ACC112 (cell line): ENCODE data around the gene MAGI2.

Experiments
- H2AFZ ChIP-seq: fragments of 200-600 bp; sonication (generic); one replicate; pipeline ENCODE4 v1.6.0; 2017; ENCODE audit warnings: antibody characterized with exemption, low read length; ENCODE audit not compliant: unreplicated experiment
- H3K27ac ChIP-seq: fragments of 200-600 bp; sonication (generic); 2 replicates; pipeline ENCODE4 v1.5.1; 2014; ENCODE audit warnings: low read depth, mild to moderate bottlenecking, antibody characterized with exemption, low read length, moderate library complexity
- H3K27me3 ChIP-seq: fragments of 200-600 bp; sonication (generic); 2 replicates; pipeline ENCODE4 v1.6.1; 2014; ENCODE audit warnings: mild to moderate bottlenecking, antibody characterized with exemption, low read length, moderate library complexity, mixed read lengths; ENCODE audit not compliant: insufficient read depth
- H3K36me3 ChIP-seq: fragments of 200-600 bp; sonication (generic); 2 replicates; pipeline ENCODE4 v1.6.1; 2016; ENCODE audit warnings: mild to moderate bottlenecking, antibody characterized with exemption, low read length, moderate library complexity, mixed read lengths; ENCODE audit not compliant: insufficient read depth
- H3K4me1 ChIP-seq: fragments of 200-600 bp; sonication (generic); one replicate; pipeline ENCODE4 v1.6.1; 2016; ENCODE audit warnings: low read length, mixed read lengths; ENCODE audit not compliant: insufficient read depth, unreplicated experiment, control insufficient read depth
- H3K4me3 ChIP-seq: fragments of 200-600 bp; sonication (generic); 2 replicates; pipeline ENCODE4 v1.5.1; 2014; ENCODE audit warnings: mild to moderate bottlenecking, low read depth, low read length
- H3K79me2 ChIP-seq: fragments of 200-600 bp; sonication (generic); one replicate; pipeline ENCODE4 v1.6.0; 2016; ENCODE audit warnings: low read length; ENCODE audit not compliant: control insufficient read depth, unreplicated experiment, insufficient read depth

Gene MAGI2

DNA sequence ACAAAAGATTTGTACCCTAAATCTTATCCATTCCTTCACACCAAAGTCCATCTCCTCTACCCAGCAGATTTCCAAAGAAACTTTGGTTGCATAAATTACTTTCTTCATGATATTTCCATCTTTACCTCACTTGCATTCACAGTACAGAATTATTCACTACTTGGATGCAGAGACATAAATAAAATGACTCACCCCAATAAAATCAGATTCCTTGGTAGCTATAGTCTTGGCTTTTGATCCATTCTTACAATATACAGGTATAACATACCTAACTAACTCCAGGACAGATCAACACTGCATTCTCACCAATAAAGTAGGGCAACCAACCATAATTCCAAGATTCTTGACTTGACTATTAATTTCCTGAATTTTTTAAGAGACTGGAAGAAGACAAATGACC is 815.1 kb downstream of the MAGI2 start:
- H3K27ac ChIP-seq = no peak overlapping the region

DNA sequence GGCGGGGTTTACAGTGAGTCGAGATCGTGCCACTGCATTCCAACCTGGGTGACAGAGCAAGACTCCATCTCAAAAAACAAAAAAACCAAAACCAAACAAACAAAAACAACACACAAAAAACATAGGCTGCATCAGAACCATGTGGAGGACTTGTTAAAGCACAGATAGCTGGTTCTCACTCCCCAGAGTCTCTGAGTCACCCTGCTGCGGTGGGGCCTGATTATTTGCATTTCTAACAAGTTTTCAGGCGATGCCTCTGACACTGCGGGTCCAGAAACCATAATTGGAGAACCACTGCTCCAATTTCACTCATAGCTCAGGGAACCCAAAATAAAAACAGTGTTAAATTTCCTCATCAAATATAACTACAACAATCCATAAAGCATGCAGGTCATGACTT is 816.7 kb downstream of the MAGI2 start:
- no peaks in the 10 kb centered on the region for H3K27me3 ChIP-seq
- H3K4me1 ChIP-seq = peaks cover 26% of the 10 kb centered on the region
- H2AFZ ChIP-seq = no peak overlapping the region
- no peak overlapping the region for H3K27ac ChIP-seq
- H3K36me3 ChIP-seq = no peaks in the 10 kb centered on the region
- H3K4me3 ChIP-seq = no peak overlapping the region
- H3K79me2 ChIP-seq = no peaks in the 10 kb centered on the region

More for the DNA sequence above, 815.1 kb downstream of the MAGI2 start:
- Histone ChIP-seq H3K27me3 (no peaks in the 10 kb centered on the region), H3K79me2 (no peaks in the 10 kb centered on the region), H2AFZ (no peak overlapping the region), H3K36me3 (no peaks in the 10 kb centered on the region), H3K4me1 (peaks cover 26% of the 10 kb centered on the region), H3K4me3 (no peak overlapping the region)

DNA sequence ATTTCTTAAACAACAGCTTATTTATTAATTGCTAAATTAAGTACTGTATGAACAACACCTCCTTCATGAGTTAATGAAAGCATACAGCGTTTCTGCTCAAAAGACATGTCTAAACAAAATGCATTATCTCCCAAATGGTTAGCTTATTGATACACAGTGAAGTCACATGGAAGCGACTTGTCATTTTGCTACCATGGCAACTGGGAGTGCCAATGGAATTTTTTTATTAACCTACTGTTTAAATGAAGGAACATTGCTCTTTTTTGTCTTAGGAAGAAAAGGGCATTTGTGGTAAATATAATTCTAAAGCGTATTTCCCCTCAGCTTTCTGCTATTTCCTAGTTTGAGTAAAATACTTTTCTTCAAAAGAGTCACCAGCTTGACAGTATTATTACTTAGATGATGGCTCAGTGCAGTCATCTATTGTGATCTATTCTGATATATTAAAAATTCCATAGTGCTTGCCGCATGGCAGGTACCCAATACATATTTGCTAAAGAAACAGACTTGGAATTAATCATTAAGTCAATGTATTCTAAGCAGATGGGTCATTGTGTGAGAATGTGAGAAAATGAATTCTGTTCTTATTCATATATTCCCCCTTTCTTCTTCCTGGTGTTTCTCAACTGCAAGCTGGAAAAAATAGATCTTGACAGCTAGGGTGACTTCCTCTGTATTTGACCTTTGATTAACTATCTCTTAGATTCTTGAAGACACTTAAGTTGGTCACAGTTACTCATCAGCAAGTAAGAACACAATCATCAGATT is 818.3 kb downstream of the MAGI2 start:
- peak overlapping the region; percentile 41; the same call in 1 of the 2 replicates for H3K4me3 ChIP-seq
- H3K79me2 ChIP-seq = no peaks in the 10 kb centered on the region
- no peak overlapping the region for H2AFZ ChIP-seq
- H3K27ac ChIP-seq = peak overlapping the region; percentile 68
- peaks cover 26% of the 10 kb centered on the region for H3K4me1 ChIP-seq
- no peaks in the 10 kb centered on the region for H3K36me3 ChIP-seq
- H3K27me3 ChIP-seq = no peaks in the 10 kb centered on the region

- Histone ChIP-seq H3K4me3 (no peak overlapping the region), H3K79me2 (no peaks in the 10 kb centered on the region), H3K36me3 (no peaks in the 10 kb centered on the region), H3K27ac (no peak overlapping the region), H3K27me3 (no peaks in the 10 kb centered on the region), H2AFZ (no peak overlapping the region), H3K4me1 (peaks cover 26% of the 10 kb centered on the region)
Observed at GRCh38 chr7:78634093-78634492, 819.4 kb downstream of the MAGI2 start.

DNA sequence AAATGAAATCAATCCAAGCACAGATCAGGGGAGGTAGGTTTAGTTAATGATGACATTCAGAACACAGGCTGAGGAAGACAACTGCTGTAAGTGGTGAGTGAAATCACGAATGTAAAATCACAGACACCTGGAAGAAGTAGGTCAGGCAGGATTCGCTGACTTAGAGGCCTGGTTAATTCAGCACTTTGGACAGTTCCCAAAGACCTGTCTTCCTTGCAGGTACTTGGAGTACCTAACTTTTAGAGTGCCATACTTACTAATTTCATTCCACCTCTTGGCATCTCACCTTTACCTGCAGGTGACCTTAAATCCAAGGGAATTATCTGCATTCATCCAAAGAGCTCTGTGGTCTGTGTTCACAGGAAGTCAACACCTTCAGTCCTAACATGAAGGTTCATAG is 832.5 kb downstream of the MAGI2 start:
- Histone ChIP-seq H3K4me3 (no peak overlapping the region), H2AFZ (no peak overlapping the region), H3K36me3 (no peaks in the 10 kb centered on the region), H3K4me1 (no peaks in the 10 kb centered on the region), H3K27ac (no peak overlapping the region), H3K27me3 (no peaks in the 10 kb centered on the region), H3K79me2 (no peaks in the 10 kb centered on the region)

- Histone ChIP-seq H3K79me2 (no peaks in the 10 kb centered on the region), H3K27ac (no peak overlapping the region), H3K4me3 (no peak overlapping the region), H3K27me3 (no peaks in the 10 kb centered on the region), H2AFZ (no peak overlapping the region), H3K4me1 (no peaks in the 10 kb centered on the region), H3K36me3 (no peaks in the 10 kb centered on the region)
Observed at GRCh38 chr7:78616539-78616938, 836.9 kb downstream of the MAGI2 start.

GRCh38 chr7:78609281-78609680 is 844.2 kb downstream of the MAGI2 start:
- no peaks in the 10 kb centered on the region for H3K27me3 ChIP-seq
- H3K27ac ChIP-seq = no peak overlapping the region
- H3K4me3 ChIP-seq = no peak overlapping the region
- H3K36me3 ChIP-seq = no peaks in the 10 kb centered on the region
- no peaks in the 10 kb centered on the region for H3K79me2 ChIP-seq
- peaks cover 9% of the 10 kb centered on the region for H3K4me1 ChIP-seq
- no peak overlapping the region for H2AFZ ChIP-seq

- Histone ChIP-seq H3K4me3 (no peak overlapping the region), H3K79me2 (no peaks in the 10 kb centered on the region), H3K36me3 (no peaks in the 10 kb centered on the region), H2AFZ (no peak overlapping the region), H3K27ac (no peak overlapping the region), H3K27me3 (no peaks in the 10 kb centered on the region), H3K4me1 (peaks cover 9% of the 10 kb centered on the region)
Observed at GRCh38 chr7:78607099-78607498, 846.4 kb downstream of the MAGI2 start.

- Histone ChIP-seq H3K36me3 (no peaks in the 10 kb centered on the region), H3K4me1 (peaks cover 9% of the 10 kb centered on the region), H3K4me3 (no peak overlapping the region), H3K27ac (no peak overlapping the region), H3K27me3 (no peaks in the 10 kb centered on the region), H2AFZ (no peak overlapping the region), H3K79me2 (no peaks in the 10 kb centered on the region)
Observed at GRCh38 chr7:78605119-78605518, 848.3 kb downstream of the MAGI2 start.

- H3K27ac ChIP-seq = no peak overlapping the region
- H2AFZ ChIP-seq = no peak overlapping the region
- no peaks in the 10 kb centered on the region for H3K79me2 ChIP-seq
- no peaks in the 10 kb centered on the region for H3K36me3 ChIP-seq
- H3K27me3 ChIP-seq = no peaks in the 10 kb centered on the region
- peaks cover 9% of the 10 kb centered on the region for H3K4me1 ChIP-seq
- no peak overlapping the region for H3K4me3 ChIP-seq
Observed at GRCh38 chr7:78601728-78602127, 851.7 kb downstream of the MAGI2 start.

DNA sequence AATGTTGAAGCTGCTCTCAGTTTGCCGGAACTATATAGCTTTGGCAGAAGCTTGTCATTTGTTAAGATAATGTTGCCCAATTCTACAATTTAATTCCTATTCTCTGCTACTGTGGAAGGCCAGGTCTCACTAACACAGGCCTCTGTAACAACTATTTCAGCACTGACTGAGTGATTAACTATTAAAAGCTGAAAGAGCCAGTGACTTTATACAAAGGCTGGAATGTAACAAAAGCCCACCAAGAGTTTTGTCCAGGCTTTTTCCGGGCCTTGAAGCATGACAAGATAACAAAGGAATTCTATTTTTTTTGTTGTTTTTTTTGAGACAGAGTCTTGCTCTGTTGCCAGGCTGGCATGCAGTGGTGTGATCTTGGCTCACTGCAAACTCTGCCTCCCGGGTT is 859.3 kb downstream of the MAGI2 start:
- H3K79me2 ChIP-seq = no peaks in the 10 kb centered on the region
- no peaks in the 10 kb centered on the region for H3K27me3 ChIP-seq
- H2AFZ ChIP-seq = no peak overlapping the region
- peaks cover 4% of the 10 kb centered on the region for H3K4me1 ChIP-seq
- no peaks in the 10 kb centered on the region for H3K36me3 ChIP-seq
- H3K4me3 ChIP-seq = no peak overlapping the region
- no peak overlapping the region for H3K27ac ChIP-seq
